ENCODE results near the gene IQSEC1.

Gene IQSEC1

GRCh38 chr3:13015286-13016082 is 57.7 kb downstream of the IQSEC1 start:
- no peak for DNase-seq (ENCODE audit: low spot score)

GRCh38 chr3:13014755-13015285 is 58.4 kb downstream of the IQSEC1 start:
- DNase-seq (ENCODE audit: low spot score): no peak

GRCh38 chr3:13013994-13014754 is 59.1 kb downstream of the IQSEC1 start:
- no peak for DNase-seq (ENCODE audit: low spot score)

- DNase-seq (ENCODE audit: low spot score): no peak
Measured at GRCh38 chr3:13013566-13013965, 59.7 kb downstream of the IQSEC1 start.

- no peak for DNase-seq (ENCODE audit: low spot score)
Measured at GRCh38 chr3:13013151-13013561, 60.1 kb downstream of the IQSEC1 start.

- DNase-seq (ENCODE audit: low spot score): no peak
Measured at GRCh38 chr3:13012221-13012691, 61.0 kb downstream of the IQSEC1 start.

GRCh38 chr3:13011573-13012220 is 61.5 kb downstream of the IQSEC1 start:
- no peak for DNase-seq (ENCODE audit: low spot score)

- no peak for DNase-seq (ENCODE audit: low spot score)
Measured at GRCh38 chr3:13010780-13011572, 62.3 kb downstream of the IQSEC1 start.

- no peak for DNase-seq (ENCODE audit: low spot score)
Measured at GRCh38 chr3:13009946-13010315, 63.3 kb downstream of the IQSEC1 start.

- no peak for DNase-seq (ENCODE audit: low spot score)
Measured at GRCh38 chr3:13009132-13009945, 63.9 kb downstream of the IQSEC1 start.

- DNase-seq (ENCODE audit: low spot score): no peak
Measured at GRCh38 chr3:13008155-13008995, 64.9 kb downstream of the IQSEC1 start.

GRCh38 chr3:13007251-13007941 is 65.8 kb downstream of the IQSEC1 start:
- DNase-seq (ENCODE audit: low spot score): no peak

GRCh38 chr3:13006216-13006990 is 66.8 kb downstream of the IQSEC1 start:
- DNase-seq (ENCODE audit: low spot score): no peak

GRCh38 chr3:13005301-13005700 is 67.9 kb downstream of the IQSEC1 start:
- no peak for DNase-seq (ENCODE audit: low spot score)

GRCh38 chr3:13004376-13004775 is 68.9 kb downstream of the IQSEC1 start:
- DNase-seq (ENCODE audit: low spot score): no peak

- no peak for DNase-seq (ENCODE audit: low spot score)
Measured at GRCh38 chr3:13003608-13004007, 69.6 kb downstream of the IQSEC1 start.

- no peak for DNase-seq (ENCODE audit: low spot score)
Measured at GRCh38 chr3:13002398-13003124, 70.7 kb downstream of the IQSEC1 start.
